ENCODE measurements around the gene GAD2.

GAD2 gene

GRCh38 chr10:26216585-26217395 lies at the start of gene GAD2:
TSS of gene GAD2 (plus strand) at chr10:26216774. CDS start at chr10:26216810, 36 bp downstream.
- no peak for TF ChIP-seq CTCF (IDR thresholded peaks at IDR 0.05; ENCODE audit: insufficient read depth, low read length, missing control alignments)
- POLR2A ChIA-PET: no interaction called here
- no peak for DNase-seq (ENCODE audit: low read depth, low spot score)
- CTCF ChIA-PET: no interaction called here
- no peak within 1 kb of the TSS for H3K4me3 ChIP-seq (ENCODE audit: low read depth, low read length)

- H3K4me3 ChIP-seq (ENCODE audit: low read depth, low read length): no peak overlapping the region
Measured at GRCh38 chr10:26169466-26169865, 47.1 kb upstream of the GAD2 start.

GRCh38 chr10:26172131-26172530 lies 44.4 kb upstream of the GAD2 start:
- ChIA-PET POLR2A (no interaction called here), CTCF (no interaction called here)
- no peak overlapping the region for H3K4me3 ChIP-seq (ENCODE audit: low read depth, low read length)
- no peak for DNase-seq (ENCODE audit: low read depth, low spot score)
- no peak for TF ChIP-seq CTCF (IDR thresholded peaks at IDR 0.05; ENCODE audit: insufficient read depth, low read length, missing control alignments)

More at GRCh38 chr10:26169466-26169865, 47.1 kb upstream of the GAD2 start:
- ChIA-PET CTCF (no interaction called here), POLR2A (no interaction called here)
- no peak for DNase-seq (ENCODE audit: low read depth, low spot score)
- TF ChIP-seq CTCF (IDR thresholded peaks at IDR 0.05; ENCODE audit: insufficient read depth, low read length, missing control alignments): no peak

GRCh38 chr10:26173837-26174236 lies 42.7 kb upstream of the GAD2 start:
- POLR2A ChIA-PET: no interaction called here
- CTCF ChIA-PET: no interaction called here
- no peak overlapping the region for H3K4me3 ChIP-seq (ENCODE audit: low read depth, low read length)
- no peak for TF ChIP-seq CTCF (IDR thresholded peaks at IDR 0.05; ENCODE audit: insufficient read depth, low read length, missing control alignments)
- DNase-seq (ENCODE audit: low read depth, low spot score): no peak

- POLR2A ChIA-PET: no interaction called here
- CTCF ChIA-PET: no interaction called here
- TF ChIP-seq CTCF (IDR thresholded peaks at IDR 0.05; ENCODE audit: insufficient read depth, low read length, missing control alignments): no peak
- DNase-seq (ENCODE audit: low read depth, low spot score): no peak
- no peak overlapping the region for H3K4me3 ChIP-seq (ENCODE audit: low read depth, low read length)
Measured at GRCh38 chr10:26177341-26177740, 39.2 kb upstream of the GAD2 start.

GRCh38 chr10:26194275-26194674 lies 22.3 kb upstream of the GAD2 start:
- POLR2A ChIA-PET: no interaction called here
- no peak overlapping the region for H3K4me3 ChIP-seq (ENCODE audit: low read depth, low read length)
- CTCF ChIA-PET: no interaction called here
- no peak for DNase-seq (ENCODE audit: low read depth, low spot score)
- no peak for TF ChIP-seq CTCF (IDR thresholded peaks at IDR 0.05; ENCODE audit: insufficient read depth, low read length, missing control alignments)
